Colonic mucosa (tissue), 4 donors: ENCODE results near the gene ABCA2. TPM values are rescaled to one million over a fixed set of nuclear protein-coding genes. Genes with fewer than 3 reads are reported as not detected.

Source experiments
- DNase-seq: peaks from one replicate; pipeline ENCODE4 v3.0.0-alpha.2; 2020
- H3K27ac ChIP-seq: fragments of 200-600 bp; one replicate; pipeline ENCODE4 v1.8.0; 2021
- H3K27me3 ChIP-seq: fragments of 200-600 bp; one replicate; pipeline ENCODE4 v1.8.0; 2021
- H3K36me3 ChIP-seq: fragments of 200-600 bp; one replicate; pipeline ENCODE4 v1.8.0; 2021
- H3K4me1 ChIP-seq: fragments of 200-600 bp; one replicate; pipeline ENCODE4 v1.8.0; 2021; ENCODE audit warnings: mild to moderate bottlenecking
- H3K4me3 ChIP-seq: fragments of 200-600 bp; one replicate; pipeline ENCODE4 v1.8.0; 2021
- H3K9ac ChIP-seq, 2 donors: one replicate each; pipeline ENCODE4 v1.7.0; 2013; ENCODE audit warnings: control low read depth in 2 of 2, low read depth in 2 of 2, low read length in 2 of 2
- H3K9me3 ChIP-seq: fragments of 200-600 bp; one replicate; pipeline ENCODE4 v1.8.0; 2021
- intact Hi-C: fragments of 100-400 bp; cut with DNase I; formaldehyde crosslinking; loops from one replicate; pipeline ENCODE4 v1.14.1; 2022
- total RNA-seq, 2 donors: library from RNA; stranded (reverse); fragmentation: NEBNext Ultra II Directional in 1 of 2; extraction: Animal tissue kit (Norgen Biotek cat#: 25700) in 1 of 2; gene quantifications; one replicate each; pipeline ENCODE4 v1.2.1, GENCODE V29; 2021
- TF ChIP-seq, protein P1 (sequence below): fragments of 200-600 bp; IDR thresholded peaks from one replicate; pipeline ENCODE4 v1.8.0; 2022; ENCODE audit warnings: antibody characterized with exemption, mild to moderate bottlenecking
- donor health status: healthy.
- donor health status: DM: no; HTN: no; CAD: no.
- donor health status: DM: no; HTN: no; CAD: no.

ABCA2 gene
- total RNA-seq, 2 donors from 2014 or later = 22.4 to 47.5 TPM

DNA sequence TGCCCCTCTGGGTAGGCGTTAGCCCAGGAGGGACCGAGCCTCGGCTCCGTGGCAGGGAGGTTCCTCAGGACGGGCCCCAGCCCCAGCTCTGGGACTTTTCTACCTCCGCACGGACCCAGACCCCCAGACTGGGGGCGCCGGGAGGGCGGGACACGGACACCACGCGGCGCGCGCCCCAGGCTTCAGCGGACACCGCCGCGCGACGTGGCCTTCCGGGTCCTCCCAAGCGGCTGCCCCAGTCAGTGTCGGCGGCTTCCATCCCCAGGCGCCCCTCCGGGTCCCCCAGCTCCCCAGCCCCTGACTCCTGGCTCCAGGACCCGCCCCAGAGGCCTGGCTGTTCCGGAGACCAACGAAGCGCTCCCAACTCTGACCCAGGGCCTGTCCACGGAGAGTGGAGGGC, 42.2 kb downstream of the ABCA2 start:
- Histone ChIP-seq H3K27ac (no peak overlapping the region), H3K36me3 (no peaks in the 10 kb centered on the region), H3K9ac (no peak overlapping the region), H3K4me3 (no peak overlapping the region), H3K4me1 (no peaks in the 10 kb centered on the region), H3K27me3 (peaks cover 25% of the 10 kb centered on the region), H3K9me3 (no peaks in the 10 kb centered on the region)
- intact Hi-C loops = no loop called here
- DNase-seq = no peak
- TF ChIP-seq, protein P1, sequence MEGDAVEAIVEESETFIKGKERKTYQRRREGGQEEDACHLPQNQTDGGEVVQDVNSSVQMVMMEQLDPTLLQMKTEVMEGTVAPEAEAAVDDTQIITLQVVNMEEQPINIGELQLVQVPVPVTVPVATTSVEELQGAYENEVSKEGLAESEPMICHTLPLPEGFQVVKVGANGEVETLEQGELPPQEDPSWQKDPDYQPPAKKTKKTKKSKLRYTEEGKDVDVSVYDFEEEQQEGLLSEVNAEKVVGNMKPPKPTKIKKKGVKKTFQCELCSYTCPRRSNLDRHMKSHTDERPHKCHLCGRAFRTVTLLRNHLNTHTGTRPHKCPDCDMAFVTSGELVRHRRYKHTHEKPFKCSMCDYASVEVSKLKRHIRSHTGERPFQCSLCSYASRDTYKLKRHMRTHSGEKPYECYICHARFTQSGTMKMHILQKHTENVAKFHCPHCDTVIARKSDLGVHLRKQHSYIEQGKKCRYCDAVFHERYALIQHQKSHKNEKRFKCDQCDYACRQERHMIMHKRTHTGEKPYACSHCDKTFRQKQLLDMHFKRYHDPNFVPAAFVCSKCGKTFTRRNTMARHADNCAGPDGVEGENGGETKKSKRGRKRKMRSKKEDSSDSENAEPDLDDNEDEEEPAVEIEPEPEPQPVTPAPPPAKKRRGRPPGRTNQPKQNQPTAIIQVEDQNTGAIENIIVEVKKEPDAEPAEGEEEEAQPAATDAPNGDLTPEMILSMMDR = no peak

DNA sequence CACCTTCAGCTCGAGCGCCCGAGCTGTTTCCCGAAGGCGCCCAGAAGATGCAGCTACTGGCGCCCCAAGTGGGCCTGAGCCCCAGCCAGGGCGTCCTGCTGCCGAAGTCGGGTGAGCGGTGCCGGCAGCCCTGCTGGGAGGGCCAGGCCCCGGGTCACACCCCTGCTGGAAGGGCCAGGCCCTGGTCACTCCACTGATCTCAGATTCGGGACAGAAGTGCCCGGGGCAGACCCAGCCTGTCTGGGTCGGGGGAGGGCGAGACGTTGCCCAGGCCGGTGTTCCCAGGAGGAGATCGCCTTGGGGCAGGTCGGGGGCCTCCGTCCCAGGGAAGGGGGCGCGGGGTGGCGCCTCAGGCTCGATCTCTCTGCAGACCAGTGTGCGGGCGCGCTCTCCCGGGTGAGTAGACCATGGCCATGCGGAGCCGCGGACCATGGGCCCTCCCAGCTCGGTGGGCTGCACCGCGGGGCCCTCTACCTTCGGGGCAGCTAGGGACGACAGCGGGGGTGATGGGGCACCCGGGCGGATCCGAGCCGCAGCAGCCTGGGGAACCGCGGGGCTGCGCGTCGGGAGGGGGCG, 42.9 kb downstream of the ABCA2 start:
- H3K27me3 ChIP-seq = peaks cover 25% of the 10 kb centered on the region
- DNase-seq = no peak
- no peak overlapping the region for H3K4me3 ChIP-seq
- no peaks in the 10 kb centered on the region for H3K9me3 ChIP-seq
- no peak overlapping the region for H3K27ac ChIP-seq
- H3K9ac ChIP-seq = no peak overlapping the region
- no peaks in the 10 kb centered on the region for H3K36me3 ChIP-seq
- intact Hi-C loops = no loop called here
- TF ChIP-seq, protein P1 = no peak
- no peaks in the 10 kb centered on the region for H3K4me1 ChIP-seq

DNA sequence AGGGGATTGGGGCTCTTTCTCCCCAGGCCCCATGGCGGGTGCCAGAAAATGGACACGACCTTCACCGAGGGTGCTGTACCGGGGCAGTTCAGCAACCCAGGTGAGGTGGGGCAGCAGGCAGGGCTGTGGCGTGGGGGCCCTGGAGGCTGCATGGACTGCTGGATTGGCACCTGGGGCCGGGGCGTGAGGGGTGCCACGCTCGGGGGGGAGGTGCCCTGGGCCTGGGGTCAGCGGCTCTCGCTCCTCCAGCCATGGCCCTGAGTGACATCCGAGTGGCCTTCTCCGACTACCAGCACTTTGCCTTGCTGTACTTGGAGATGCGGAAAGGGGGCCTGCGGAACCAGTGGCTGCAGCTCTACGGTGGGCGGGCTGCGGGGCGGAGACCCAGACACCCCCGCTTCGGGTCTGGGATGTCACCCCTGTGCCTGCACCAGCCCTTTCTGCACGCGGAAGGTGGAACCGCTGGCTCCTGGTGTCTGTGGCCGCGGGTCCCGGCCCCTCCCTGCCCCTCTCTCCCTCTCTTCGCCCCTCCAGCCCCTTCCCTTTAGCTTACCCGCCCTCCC, 43.5 kb downstream of the ABCA2 start:
- Histone ChIP-seq H3K4me3 (no peak overlapping the region), H3K36me3 (no peaks in the 10 kb centered on the region), H3K4me1 (no peaks in the 10 kb centered on the region), H3K27ac (no peak overlapping the region), H3K27me3 (peaks cover 25% of the 10 kb centered on the region), H3K9ac (no peak overlapping the region), H3K9me3 (no peaks in the 10 kb centered on the region)
- DNase-seq = no peak
- intact Hi-C loops = no loop called here
- TF ChIP-seq, protein P1 = no peak

DNA sequence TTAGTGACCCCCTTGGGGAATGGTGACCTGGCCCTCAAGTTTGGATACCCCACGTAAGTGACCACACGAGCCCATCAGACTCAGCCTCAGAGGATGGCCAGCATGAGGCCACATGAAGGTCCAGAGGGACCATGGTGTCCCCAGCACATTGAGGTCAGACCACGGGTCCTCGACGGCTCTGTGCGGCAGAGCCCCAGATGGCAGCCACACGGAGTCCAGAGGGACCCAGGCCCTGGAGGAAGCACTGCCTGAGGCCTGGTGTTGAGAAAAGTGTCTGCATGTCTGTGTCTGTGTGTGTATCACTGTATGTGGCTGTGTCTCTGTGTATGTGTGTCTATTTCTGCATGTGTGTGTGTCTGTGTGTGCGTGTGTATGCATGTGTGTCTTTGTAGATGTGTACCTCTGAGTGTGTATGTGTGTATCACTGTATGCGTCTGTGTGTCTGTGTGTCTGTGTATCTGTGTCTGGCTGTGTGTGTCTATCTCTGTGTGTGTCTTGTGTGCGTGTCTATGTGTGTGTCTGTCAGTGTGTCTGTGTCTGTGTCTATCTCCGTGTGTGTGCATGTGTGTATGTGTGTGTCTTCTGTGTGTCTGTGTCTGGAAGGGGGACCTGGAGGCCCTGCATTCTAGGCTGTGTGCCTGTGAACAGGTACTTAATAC, 44.3 kb downstream of the ABCA2 start:
- Histone ChIP-seq H3K27me3 (peaks cover 25% of the 10 kb centered on the region), H3K9ac (no peak overlapping the region), H3K4me1 (no peaks in the 10 kb centered on the region), H3K27ac (no peak overlapping the region), H3K9me3 (no peaks in the 10 kb centered on the region), H3K36me3 (no peaks in the 10 kb centered on the region), H3K4me3 (no peak overlapping the region)
- DNase-seq = no peak
- TF ChIP-seq, protein P1 = no peak
- intact Hi-C loops = no loop called here

DNA sequence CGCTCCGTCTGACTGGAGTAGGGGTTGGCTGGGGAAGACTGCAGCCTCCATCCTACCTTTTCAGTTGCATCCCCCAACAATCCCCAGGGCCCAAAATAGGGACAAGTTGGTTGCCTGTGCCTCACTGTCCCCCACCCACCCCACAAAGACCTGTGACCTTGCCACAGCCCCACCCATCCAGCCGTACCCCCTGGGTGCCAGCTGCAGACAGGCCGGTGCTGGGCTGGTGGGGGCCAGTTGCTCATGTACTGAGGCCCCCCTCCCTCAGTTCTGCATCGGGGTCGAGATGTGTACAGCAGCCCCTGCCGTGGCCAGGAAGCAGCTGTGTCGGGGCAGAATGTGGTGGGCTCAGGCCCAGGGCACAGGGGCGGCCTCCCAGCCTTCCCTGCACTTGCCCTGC, 44.9 kb downstream of the ABCA2 start:
- H3K4me3 ChIP-seq = no peak overlapping the region
- H3K9ac ChIP-seq = no peak overlapping the region
- H3K36me3 ChIP-seq = no peaks in the 10 kb centered on the region
- TF ChIP-seq, protein P1 = no peak
- peaks cover under 1% of the 10 kb centered on the region for H3K4me1 ChIP-seq
- H3K27ac ChIP-seq = no peak overlapping the region
- intact Hi-C loops = no loop called here
- DNase-seq = no peak
- no peaks in the 10 kb centered on the region for H3K9me3 ChIP-seq
- peaks cover 25% of the 10 kb centered on the region for H3K27me3 ChIP-seq
